Right lung (tissue), 5 donors: ENCODE measurements around the gene PCDHB10. TPM values are rescaled to one million over a fixed set of nuclear protein-coding genes. Genes with fewer than 3 reads are reported as not detected.
"Not testable (repeated sequence)": the region's sequence is repeated elsewhere in the genome, so short reads cannot be mapped to it uniquely, and the experiment has no call there.

Experiments
- DNase-seq, 2 donors: peaks; one replicate each; pipeline ENCODE4 v3.0.0-alpha.2; 2013
- polyA plus RNA-seq, 5 donors: library from polyadenylated mRNA; unstranded; fragments of 120-200 nt; gene quantifications; one replicate each; pipeline versions ENCODE4 v1.2.1 to v1.2.3, GENCODE V29; 2013; ENCODE audit warnings: inconsistent platforms in 1 of 5, low replicate concordance in 1 of 5; ENCODE audit not compliant: insufficient read length in 5 of 5, insufficient read depth in 1 of 5

PCDHB10 gene
- polyA plus RNA-seq, 5 donors = 5.0 to 7.5 (median 6.9) TPM

GRCh38 chr5:141235922-141236321, 43.8 kb downstream of the PCDHB10 start:
- not testable (repeated sequence) for DNase-seq

- DNase-seq = no peak
These were observed 44.6 kb downstream of the PCDHB10 start for GRCh38 chr5:141236516-141237313.

- DNase-seq = no peak
These were observed 49.3 kb downstream of the PCDHB10 start for GRCh38 chr5:141241496-141241895.

Other genes with a start within 250 kb of the PCDHB10 start
- 1 to 10 TPM; 2.4 to 4.3 (median 3.5) TPM for gene PCDHAC2, start 225.9 kb upstream of the PCDHB10 start, polyA plus RNA-seq
- under 1 TPM; 0.06 to 0.20 (median 0.11) TPM for gene PCDHB1, start 141.0 kb upstream of the PCDHB10 start, polyA plus RNA-seq
- 10 to 100 TPM in 1 of 5 donors, 1 to 10 TPM in 4; 5.7 to 11.9 (median 7.5) TPM for gene PCDHB2, start 97.7 kb upstream of the PCDHB10 start, polyA plus RNA-seq
- 1 to 10 TPM; 1.9 to 3.4 (median 2.8) TPM for gene PCDHB3, start 91.9 kb upstream of the PCDHB10 start, polyA plus RNA-seq
- gene PCDHB4, start 70.5 kb upstream of the PCDHB10 start, polyA plus RNA-seq = 1 to 10 TPM; 1.7 to 3.0 (median 2.9) TPM
- gene PCDHB5, start 57.1 kb upstream of the PCDHB10 start, polyA plus RNA-seq = 10 to 100 TPM in 3 of 5 donors, 1 to 10 TPM in 2; 9.1 to 15.4 (median 10.6) TPM
- gene PCDHB6, start 42.3 kb upstream of the PCDHB10 start, polyA plus RNA-seq = 1 to 10 TPM; 2.5 to 3.7 (median 3.0) TPM
- 1 to 10 TPM; 3.9 to 6.0 (median 4.7) TPM for gene PCDHB7, start 19.7 kb upstream of the PCDHB10 start, polyA plus RNA-seq
- gene PCDHB8, start 14.6 kb upstream of the PCDHB10 start, polyA plus RNA-seq = 1 to 10 TPM; 1.1 to 2.5 (median 2.2) TPM
- gene PCDHB16, start 10.0 kb upstream of the PCDHB10 start, polyA plus RNA-seq = 1 to 10 TPM; 4.7 to 6.6 (median 4.9) TPM
- 1 to 10 TPM; 3.1 to 5.6 (median 4.0) TPM for gene PCDHB9, start 5.2 kb upstream of the PCDHB10 start, polyA plus RNA-seq
- 1 to 10 TPM; 1.7 to 4.5 (median 3.3) TPM for gene PCDHB11, start 7.3 kb downstream of the PCDHB10 start, polyA plus RNA-seq
- gene PCDHB12, start 16.4 kb downstream of the PCDHB10 start, polyA plus RNA-seq = 1 to 10 TPM; 4.3 to 6.6 (median 5.4) TPM
- gene PCDHB13, start 21.6 kb downstream of the PCDHB10 start, polyA plus RNA-seq = 1 to 10 TPM; 3.9 to 6.0 (median 5.0) TPM
- 10 to 100 TPM in 1 of 5 donors, 1 to 10 TPM in 4; 9.1 to 10.3 (median 9.3) TPM for gene PCDHB14, start 31.0 kb downstream of the PCDHB10 start, polyA plus RNA-seq
- gene PCDHB15, start 53.0 kb downstream of the PCDHB10 start, polyA plus RNA-seq = 10 to 100 TPM in 3 of 5 donors, 1 to 10 TPM in 2; 9.4 to 13.2 (median 10.2) TPM
- gene SLC25A2, start 111.7 kb downstream of the PCDHB10 start, polyA plus RNA-seq = under 1 TPM; 0.08 to 0.26 (median 0.17) TPM
- 100 to 1,000 TPM; 124 to 151 (median 140) TPM for gene TAF7, start 128.4 kb downstream of the PCDHB10 start, polyA plus RNA-seq
- gene PCDHGA1, start 138.2 kb downstream of the PCDHB10 start, polyA plus RNA-seq = 1 to 10 TPM in 1 of 5 donors, under 1 TPM in 4; 0.50 to 1.0 (median 0.72) TPM
- 1 to 10 TPM; 3.0 to 7.3 (median 4.2) TPM for gene PCDHGA2, start 146.4 kb downstream of the PCDHB10 start, polyA plus RNA-seq
- 1 to 10 TPM; 2.0 to 3.9 (median 2.8) TPM for gene PCDHGA3, start 151.5 kb downstream of the PCDHB10 start, polyA plus RNA-seq
- 1 to 10 TPM; 1.2 to 1.7 (median 1.7) TPM for gene PCDHGB1, start 157.7 kb downstream of the PCDHB10 start, polyA plus RNA-seq
- gene PCDHGA4, start 162.7 kb downstream of the PCDHB10 start, polyA plus RNA-seq = 1 to 10 TPM; 1.9 to 3.3 (median 2.4) TPM
- gene PCDHGB2, start 167.6 kb downstream of the PCDHB10 start, polyA plus RNA-seq = 1 to 10 TPM; 4.0 to 6.0 (median 4.3) TPM
- gene PCDHGA5, start 171.8 kb downstream of the PCDHB10 start, polyA plus RNA-seq = 1 to 10 TPM; 2.7 to 4.5 (median 3.7) TPM
- 1 to 10 TPM; 2.0 to 3.0 (median 2.5) TPM for gene PCDHGB3, start 177.9 kb downstream of the PCDHB10 start, polyA plus RNA-seq
- 1 to 10 TPM; 4.2 to 6.1 (median 4.6) TPM for gene PCDHGA6, start 181.5 kb downstream of the PCDHB10 start, polyA plus RNA-seq
- gene PCDHGA7, start 190.4 kb downstream of the PCDHB10 start, polyA plus RNA-seq = 1 to 10 TPM; 1.7 to 2.1 (median 1.9) TPM
- gene PCDHGB4, start 195.3 kb downstream of the PCDHB10 start, polyA plus RNA-seq = 1 to 10 TPM; 3.1 to 5.0 (median 4.2) TPM
- gene PCDHGA8, start 200.3 kb downstream of the PCDHB10 start, polyA plus RNA-seq = 1 to 10 TPM in 1 of 5 donors, under 1 TPM in 4; 0.50 to 1.1 (median 0.74) TPM
- 1 to 10 TPM; 6.8 to 8.5 (median 7.7) TPM for gene PCDHGB5, start 205.6 kb downstream of the PCDHB10 start, polyA plus RNA-seq
- 1 to 10 TPM; 4.4 to 8.3 (median 5.7) TPM for gene PCDHGA9, start 210.4 kb downstream of the PCDHB10 start, polyA plus RNA-seq
- gene PCDHGB6, start 215.7 kb downstream of the PCDHB10 start, polyA plus RNA-seq = 1 to 10 TPM; 6.4 to 9.3 (median 7.8) TPM
- gene PCDHGA10, start 220.6 kb downstream of the PCDHB10 start, polyA plus RNA-seq = 1 to 10 TPM; 4.2 to 5.4 (median 4.5) TPM
- 10 to 100 TPM; 13.1 to 15.2 (median 13.9) TPM for gene PCDHGB7, start 225.3 kb downstream of the PCDHB10 start, polyA plus RNA-seq
- gene PCDHGA11, start 228.7 kb downstream of the PCDHB10 start, polyA plus RNA-seq = 1 to 10 TPM; 2.7 to 4.4 (median 3.2) TPM
- 1 to 10 TPM; 2.3 to 4.3 (median 3.4) TPM for gene PCDHGA12, start 238.2 kb downstream of the PCDHB10 start, polyA plus RNA-seq